ENCODE data around the gene EIF3A. TPM values are rescaled to one million over a fixed set of nuclear protein-coding genes. Genes with fewer than 3 reads are reported as not detected.

The EIF3A gene
- total and polyA plus RNA-seq, 4 donors, result 46.9 to 95.1 (median 71.7) TPM

DNA sequence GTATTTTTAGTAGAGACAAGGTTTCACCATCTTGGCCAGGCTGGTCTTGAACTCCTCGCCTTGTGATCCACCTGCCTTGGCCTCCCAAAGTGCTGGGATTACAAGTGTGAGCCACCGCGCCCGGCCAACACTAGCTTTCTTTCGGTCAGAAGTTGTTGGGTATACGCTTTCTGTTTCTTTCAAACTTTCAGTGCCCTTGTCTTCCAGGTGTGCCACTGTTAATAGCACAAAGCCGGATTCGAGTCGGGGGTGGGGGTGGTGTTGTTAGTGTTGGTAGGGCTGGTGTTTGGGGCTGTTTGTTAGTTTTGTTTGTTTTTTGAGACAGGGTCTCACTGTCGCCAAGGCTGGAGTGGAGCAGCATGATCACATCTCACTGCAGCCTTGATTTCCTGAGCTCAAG is 84.9 kb downstream of the EIF3A start:
- Histone ChIP-seq H3K36me3 (ENCODE audit: control insufficient read depth in 1 of 2, insufficient read depth in 2 of 2, low read length in 1 of 2) (no peaks in the 10 kb centered on the region), H3K27ac (ENCODE audit: low read depth in 1 of 2, low read length in 2 of 2) (no peak overlapping the region), H3K9me3 (ENCODE audit: control insufficient read depth, low read length) (no peaks in the 10 kb centered on the region), H3K4me3 (ENCODE audit: low read length in 2 of 2) (no peak overlapping the region), H3K4me1 (ENCODE audit: control insufficient read depth in 1 of 2, insufficient read depth in 2 of 2, low read length in 2 of 2) (no peaks in the 10 kb centered on the region), H3K27me3 (ENCODE audit: control insufficient read depth in 1 of 2, insufficient read depth in 2 of 2, low read length in 1 of 2) (no peaks in the 10 kb centered on the region)
- DNase-seq (no peak), ATAC-seq (ENCODE audit: low FRiP score) (no peak)
- 90 to 92% methylated on average over 10 of the region's 10 CpGs for WGBS, 2 donors
- intact Hi-C loops (cut with DNase I), result no loop called here

DNA sequence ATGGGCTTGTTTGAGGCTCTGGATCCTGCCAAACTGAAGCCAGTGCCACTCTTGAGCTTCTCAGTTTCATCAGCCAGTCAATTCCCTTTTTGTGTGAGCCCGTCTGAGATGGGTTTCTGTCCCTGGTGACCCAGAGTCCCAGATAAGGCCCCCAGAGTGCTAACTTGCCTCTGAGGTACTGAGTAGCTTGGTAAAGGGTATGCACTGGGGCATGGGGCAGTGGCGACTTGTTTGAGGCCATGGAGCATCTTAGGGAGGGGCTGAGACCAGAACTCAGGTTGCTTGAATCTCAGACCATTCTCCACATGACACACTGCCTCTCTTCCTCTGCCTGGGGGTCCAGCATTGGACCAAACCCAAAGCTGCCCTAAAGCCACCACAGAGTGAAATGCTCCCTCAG is 86.3 kb downstream of the EIF3A start:
- no peak for DNase-seq
- Histone ChIP-seq H3K4me3 (ENCODE audit: low read length in 2 of 2) (no peak overlapping the region), H3K27me3 (ENCODE audit: control insufficient read depth in 1 of 2, insufficient read depth in 2 of 2, low read length in 1 of 2) (no peaks in the 10 kb centered on the region), H3K27ac (ENCODE audit: low read depth in 1 of 2, low read length in 2 of 2) (no peak overlapping the region), H3K9me3 (ENCODE audit: control insufficient read depth, low read length) (no peaks in the 10 kb centered on the region), H3K4me1 (ENCODE audit: control insufficient read depth in 1 of 2, insufficient read depth in 2 of 2, low read length in 2 of 2) (no peaks in the 10 kb centered on the region), H3K36me3 (ENCODE audit: control insufficient read depth in 1 of 2, insufficient read depth in 2 of 2, low read length in 1 of 2) (no peaks in the 10 kb centered on the region)
- 75 to 82% methylated on average over 2 of the region's 2 CpGs for WGBS, 2 donors
- no peak for ATAC-seq (ENCODE audit: low FRiP score)
- intact Hi-C loops (cut with DNase I), result no loop called here

DNA sequence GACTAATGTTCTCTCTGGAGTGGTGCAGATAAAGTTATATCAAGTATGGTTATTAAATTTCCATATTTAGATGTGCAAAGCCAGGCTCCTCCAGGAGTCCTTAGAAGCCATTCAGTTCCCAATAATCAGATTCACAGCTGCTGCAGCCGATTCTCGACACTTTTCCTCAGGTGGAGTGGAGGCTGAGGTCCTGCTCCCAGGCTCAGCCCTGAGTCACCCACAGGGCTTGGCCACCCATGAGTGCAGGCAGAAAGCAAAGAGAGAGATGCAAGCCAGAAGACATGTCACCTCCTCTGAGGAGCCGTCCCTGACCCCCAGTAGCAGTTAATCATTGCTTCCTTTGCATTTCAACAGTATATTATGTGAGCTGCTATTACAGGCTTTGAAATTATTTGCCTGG is 87.4 kb downstream of the EIF3A start:
- WGBS, 2 donors, result 80 to 88% methylated on average over 3 of the region's 3 CpGs

GRCh38 chr10:118992496-118992895 is 88.1 kb downstream of the EIF3A start:
- intact Hi-C loops (cut with DNase I), result no loop called here
- Histone ChIP-seq H3K36me3 (ENCODE audit: control insufficient read depth in 1 of 2, insufficient read depth in 2 of 2, low read length in 1 of 2) (no peaks in the 10 kb centered on the region), H3K27me3 (ENCODE audit: control insufficient read depth in 1 of 2, insufficient read depth in 2 of 2, low read length in 1 of 2) (no peaks in the 10 kb centered on the region), H3K9me3 (ENCODE audit: control insufficient read depth, low read length) (no peaks in the 10 kb centered on the region), H3K4me3 (ENCODE audit: low read length in 2 of 2) (no peak overlapping the region), H3K4me1 (ENCODE audit: control insufficient read depth in 1 of 2, insufficient read depth in 2 of 2, low read length in 2 of 2) (no peaks in the 10 kb centered on the region), H3K27ac (ENCODE audit: low read depth in 1 of 2, low read length in 2 of 2) (no peak overlapping the region)
- 85 to 86% methylated on average over 2 of the region's 2 CpGs for WGBS, 2 donors
- no peak for ATAC-seq (ENCODE audit: low FRiP score)
- no peak for DNase-seq

More for the DNA sequence above, 87.4 kb downstream of the EIF3A start:
- Histone ChIP-seq H3K27me3 (ENCODE audit: control insufficient read depth in 1 of 2, insufficient read depth in 2 of 2, low read length in 1 of 2) (no peaks in the 10 kb centered on the region), H3K27ac (ENCODE audit: low read depth in 1 of 2, low read length in 2 of 2) (no peak overlapping the region), H3K4me1 (ENCODE audit: control insufficient read depth in 1 of 2, insufficient read depth in 2 of 2, low read length in 2 of 2) (no peaks in the 10 kb centered on the region), H3K36me3 (ENCODE audit: control insufficient read depth in 1 of 2, insufficient read depth in 2 of 2, low read length in 1 of 2) (no peaks in the 10 kb centered on the region), H3K9me3 (ENCODE audit: control insufficient read depth, low read length) (no peaks in the 10 kb centered on the region), H3K4me3 (ENCODE audit: low read length in 2 of 2) (no peak overlapping the region)
- ATAC-seq (ENCODE audit: low FRiP score) (no peak), DNase-seq (no peak)
- intact Hi-C loops (cut with DNase I), result no loop called here

GRCh38 chr10:118990326-118990725 is 90.3 kb downstream of the EIF3A start:
- H3K9me3 ChIP-seq (ENCODE audit: control insufficient read depth, low read length), result peaks cover under 1% of the 10 kb centered on the region
- ATAC-seq (ENCODE audit: low FRiP score) (no peak), DNase-seq (no peak)
- H3K4me3 ChIP-seq (ENCODE audit: low read length in 2 of 2), result no peak overlapping the region
- no peak overlapping the region for H3K27ac ChIP-seq (ENCODE audit: low read depth in 1 of 2, low read length in 2 of 2)
- 85 to 88% methylated on average over 1 of the region's 1 CpG for WGBS, 2 donors
- H3K36me3 ChIP-seq (ENCODE audit: control insufficient read depth in 1 of 2, insufficient read depth in 2 of 2, low read length in 1 of 2), result no peaks in the 10 kb centered on the region
- H3K27me3 ChIP-seq (ENCODE audit: control insufficient read depth in 1 of 2, insufficient read depth in 2 of 2, low read length in 1 of 2), result no peaks in the 10 kb centered on the region
- intact Hi-C loops (cut with DNase I), result no loop called here
- H3K4me1 ChIP-seq (ENCODE audit: control insufficient read depth in 1 of 2, insufficient read depth in 2 of 2, low read length in 2 of 2), result no peaks in the 10 kb centered on the region

DNA sequence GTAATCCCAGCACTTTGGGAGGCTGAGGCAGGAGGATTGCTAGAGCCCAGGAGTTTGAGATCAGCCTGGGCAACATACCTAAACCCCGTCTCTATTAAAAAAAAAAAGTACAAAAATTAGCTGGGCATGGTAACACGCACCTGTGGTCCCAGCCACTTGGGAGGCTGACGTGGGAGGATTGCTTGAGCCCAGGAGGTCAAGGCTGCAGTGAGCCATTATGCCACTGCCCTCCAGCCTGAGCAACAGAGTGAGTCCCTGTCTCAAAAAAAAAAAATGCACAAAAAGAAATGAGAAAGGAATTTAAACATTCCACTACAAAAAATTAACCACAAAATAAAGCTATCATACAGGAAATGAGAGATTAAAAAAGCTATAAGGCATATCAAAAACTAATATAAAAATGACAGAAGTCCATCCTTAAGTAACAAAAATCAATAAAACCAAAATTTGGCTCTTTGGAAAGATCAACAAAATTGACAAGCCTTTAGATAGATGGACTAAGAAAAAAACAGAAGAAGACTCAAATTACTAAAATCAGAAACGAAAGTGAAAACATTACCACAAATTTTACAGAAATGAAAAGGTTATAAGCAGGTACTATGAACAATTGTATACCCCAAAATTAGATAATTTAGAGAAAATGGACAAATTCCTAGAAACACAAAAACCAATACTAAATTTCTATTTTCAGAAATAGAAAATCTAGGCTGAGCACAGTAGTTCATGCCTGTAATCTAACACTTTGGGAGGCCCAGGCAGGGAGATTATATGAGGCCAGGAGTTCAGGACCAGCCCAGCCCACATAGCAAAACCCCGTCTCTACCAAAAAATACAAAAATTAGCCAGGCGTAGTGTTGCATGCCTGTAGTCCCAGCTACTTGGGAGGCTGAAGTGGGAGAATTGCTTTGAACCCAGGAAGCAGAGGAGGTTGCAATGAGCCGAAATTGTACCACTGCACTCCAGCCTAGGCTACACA is 93.5 kb downstream of the EIF3A start:
- DNase-seq (no peak), ATAC-seq (ENCODE audit: low FRiP score) (no peak)
- Histone ChIP-seq H3K27ac (ENCODE audit: low read depth in 1 of 2, low read length in 2 of 2) (no peak overlapping the region), H3K4me1 (ENCODE audit: control insufficient read depth in 1 of 2, insufficient read depth in 2 of 2, low read length in 2 of 2) (no peaks in the 10 kb centered on the region), H3K36me3 (ENCODE audit: control insufficient read depth in 1 of 2, insufficient read depth in 2 of 2, low read length in 1 of 2) (no peaks in the 10 kb centered on the region), H3K9me3 (ENCODE audit: control insufficient read depth, low read length) (peaks cover 2% of the 10 kb centered on the region), H3K27me3 (ENCODE audit: control insufficient read depth in 1 of 2, insufficient read depth in 2 of 2, low read length in 1 of 2) (no peaks in the 10 kb centered on the region), H3K4me3 (ENCODE audit: low read length in 2 of 2) (no peak overlapping the region)
- WGBS, 2 donors, result 80 to 82% methylated on average over 7 of the region's 7 CpGs
- intact Hi-C loops (cut with DNase I), result no loop called here

- ATAC-seq (ENCODE audit: low FRiP score), result no peak
- DNase-seq, result no peak
- no peaks in the 10 kb centered on the region for H3K4me1 ChIP-seq (ENCODE audit: control insufficient read depth in 1 of 2, insufficient read depth in 2 of 2, low read length in 2 of 2)
- H3K27me3 ChIP-seq (ENCODE audit: control insufficient read depth in 1 of 2, insufficient read depth in 2 of 2, low read length in 1 of 2), result no peaks in the 10 kb centered on the region
- 90 to 92% methylated on average over 2 of the region's 2 CpGs for WGBS, 2 donors
- H3K4me3 ChIP-seq (ENCODE audit: low read length in 2 of 2), result no peak overlapping the region
- H3K36me3 ChIP-seq (ENCODE audit: control insufficient read depth in 1 of 2, insufficient read depth in 2 of 2, low read length in 1 of 2), result no peaks in the 10 kb centered on the region
- peaks cover 2% of the 10 kb centered on the region for H3K9me3 ChIP-seq (ENCODE audit: control insufficient read depth, low read length)
- intact Hi-C loops (cut with DNase I), result no loop called here
- H3K27ac ChIP-seq (ENCODE audit: low read depth in 1 of 2, low read length in 2 of 2), result no peak overlapping the region
Observed at GRCh38 chr10:118985576-118985975, 95.0 kb downstream of the EIF3A start.

Measured in aorta (tissue), 5 donors.